IPS-NIHi7 (cell line): ENCODE data around the gene ARPC5.

Source experiments
- DNase-seq: peaks from one replicate; pipeline ENCODE4 v3.0.0; 2012; ENCODE audit warnings: mixed read lengths; ENCODE audit errors: extremely low spot score

ARPC5 gene

DNA sequence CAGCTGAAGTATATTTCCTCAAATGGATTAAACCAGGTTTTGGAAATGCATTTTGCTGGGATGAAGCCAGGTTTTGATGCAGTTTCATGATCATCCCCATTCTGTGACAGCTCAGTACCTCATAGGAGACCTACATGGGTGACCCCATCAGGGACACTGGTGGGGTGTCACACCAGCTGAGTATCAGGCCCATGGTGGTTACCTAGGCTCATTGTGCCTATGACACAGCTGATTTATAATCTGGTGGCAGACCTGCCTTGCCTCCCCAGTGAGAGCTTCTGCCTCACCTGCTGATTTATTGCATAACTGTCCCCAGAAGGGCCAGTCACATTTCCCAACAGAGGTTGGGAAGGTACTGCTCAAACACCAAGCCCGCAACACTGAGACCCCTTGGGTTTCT is 49.1 kb downstream of the ARPC5 start:
- no peak for DNase-seq

DNA sequence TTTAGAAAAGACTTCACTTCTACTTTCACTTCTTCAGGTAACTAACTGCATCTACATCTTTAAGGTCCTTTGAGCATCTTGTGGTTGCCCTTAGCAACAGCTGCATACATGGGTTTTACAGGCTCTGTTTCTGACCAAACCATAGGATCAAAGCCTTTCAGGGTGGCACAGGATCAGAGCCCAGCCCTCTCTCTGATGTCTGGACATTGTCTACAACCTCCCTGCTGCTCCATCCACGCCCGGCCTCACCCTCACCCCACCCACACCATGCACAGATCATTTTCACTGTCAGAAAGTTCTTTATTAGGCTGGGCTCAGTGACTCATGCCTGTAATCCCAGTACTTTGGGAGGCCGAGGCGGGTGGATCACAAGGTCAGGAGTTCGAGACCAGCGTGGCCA is 50.5 kb downstream of the ARPC5 start:
- DNase-seq: no peak

DNA sequence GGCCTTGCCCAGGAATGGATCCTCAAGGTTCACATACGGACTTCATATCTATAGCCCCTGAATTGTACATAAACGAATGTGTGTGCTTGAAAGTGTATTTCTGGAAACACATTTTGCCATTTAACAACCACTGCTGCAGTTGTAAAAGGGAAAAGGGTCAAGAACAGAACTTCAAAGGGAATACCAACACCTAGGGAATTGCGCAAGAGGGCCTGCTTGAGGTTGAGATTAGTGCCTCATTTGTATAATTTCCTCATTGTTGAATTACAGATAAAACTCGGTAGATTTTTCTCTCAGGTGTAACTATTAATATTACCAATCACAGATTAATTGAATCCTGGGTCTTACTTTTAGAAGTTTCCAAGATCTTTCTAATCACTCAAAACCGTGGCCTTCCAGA is 51.4 kb downstream of the ARPC5 start:
- DNase-seq: no peak

DNA sequence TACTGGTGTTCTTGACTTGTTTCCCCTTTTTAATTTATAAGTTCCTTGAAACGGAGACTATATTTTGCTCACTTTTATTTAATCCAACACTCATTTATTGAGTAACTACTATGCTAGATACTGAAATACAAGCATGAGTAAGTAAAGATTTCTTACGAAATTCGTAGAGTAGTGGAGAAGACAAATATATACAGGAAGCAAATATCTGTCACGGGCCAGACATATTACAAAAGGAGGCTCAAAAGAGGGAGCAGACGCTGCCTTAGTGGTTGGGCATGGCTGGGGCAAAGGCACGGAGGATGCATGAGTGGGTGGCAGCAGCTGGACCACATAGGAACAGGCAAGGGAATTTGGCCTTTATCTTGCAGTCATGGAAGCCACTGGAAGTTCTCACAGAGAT is 52.1 kb downstream of the ARPC5 start:
- DNase-seq: no peak

DNA sequence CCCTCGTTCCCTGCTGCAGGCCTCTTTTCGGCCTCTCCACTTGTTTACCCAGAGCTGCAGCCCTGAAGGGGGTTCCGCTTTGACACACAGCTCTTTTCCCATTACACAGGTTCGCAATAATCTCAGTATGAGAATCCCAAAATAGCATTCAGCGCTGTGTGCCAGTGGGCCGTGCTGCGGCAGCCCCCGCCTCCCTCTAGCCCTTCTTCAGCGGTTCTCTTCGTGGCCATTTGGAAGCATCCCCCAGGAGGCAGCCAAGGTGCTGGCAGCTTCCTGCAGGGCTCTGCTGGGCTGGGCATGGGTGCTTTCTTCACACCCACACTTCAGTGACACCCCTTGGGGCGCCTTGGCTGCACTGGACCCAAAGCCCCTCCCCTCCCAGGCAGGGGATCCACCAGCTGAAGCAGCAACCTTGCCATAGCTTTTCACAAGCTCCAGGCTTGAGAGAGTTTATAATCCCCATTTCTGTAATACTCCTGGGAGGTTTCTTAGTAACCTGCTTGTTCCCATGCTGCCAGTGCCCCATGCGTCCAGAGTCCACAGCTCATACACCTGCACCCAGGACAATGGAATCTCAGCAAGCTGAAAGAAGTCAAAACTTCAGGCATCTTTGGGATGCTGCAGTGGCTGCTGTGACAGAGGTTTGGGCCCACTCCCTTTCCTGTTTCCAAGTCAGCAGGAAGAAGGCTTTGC is 53.4 kb downstream of the ARPC5 start:
- no peak for DNase-seq

DNA sequence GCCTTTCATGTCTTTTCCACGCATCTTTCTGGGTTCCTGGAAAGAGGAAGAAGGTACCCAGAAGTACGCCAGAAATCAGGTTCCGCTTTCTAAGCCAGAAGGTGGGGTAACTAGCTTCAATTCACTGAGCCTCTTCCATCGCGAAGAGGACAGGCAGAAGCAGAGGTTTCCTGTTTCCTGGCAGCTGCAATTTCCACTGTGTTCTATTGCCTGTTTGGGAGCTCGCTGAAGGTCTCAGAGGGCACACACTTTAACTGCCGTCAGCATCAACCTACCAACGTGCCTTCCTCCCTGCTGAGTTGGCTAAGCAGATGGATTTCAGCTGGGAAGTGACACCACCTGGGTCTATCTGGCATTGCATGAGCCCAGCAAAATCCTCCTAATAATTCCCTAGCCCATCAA is 55.3 kb downstream of the ARPC5 start:
- DNase-seq: peak; percentile 88

DNA sequence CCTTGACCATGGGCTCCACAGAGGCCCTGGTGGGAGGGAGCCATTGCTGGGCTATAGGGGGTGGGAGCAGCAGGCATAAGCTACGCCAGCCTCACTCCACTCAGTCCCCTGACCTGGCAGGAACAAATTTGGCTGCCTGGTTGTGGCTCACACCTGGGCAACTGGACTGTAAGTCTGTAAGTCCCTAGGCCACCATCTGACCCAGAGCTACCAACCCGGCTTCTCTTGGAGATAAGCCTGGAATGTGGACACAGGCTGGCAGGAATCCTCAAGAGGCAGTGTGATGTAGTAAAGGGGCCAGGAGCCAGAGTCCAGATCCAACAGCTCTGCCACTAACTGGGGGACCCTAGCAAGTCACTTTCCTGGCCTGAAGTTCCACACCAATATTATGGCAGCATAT is 56.7 kb downstream of the ARPC5 start:
- no peak for DNase-seq

DNA sequence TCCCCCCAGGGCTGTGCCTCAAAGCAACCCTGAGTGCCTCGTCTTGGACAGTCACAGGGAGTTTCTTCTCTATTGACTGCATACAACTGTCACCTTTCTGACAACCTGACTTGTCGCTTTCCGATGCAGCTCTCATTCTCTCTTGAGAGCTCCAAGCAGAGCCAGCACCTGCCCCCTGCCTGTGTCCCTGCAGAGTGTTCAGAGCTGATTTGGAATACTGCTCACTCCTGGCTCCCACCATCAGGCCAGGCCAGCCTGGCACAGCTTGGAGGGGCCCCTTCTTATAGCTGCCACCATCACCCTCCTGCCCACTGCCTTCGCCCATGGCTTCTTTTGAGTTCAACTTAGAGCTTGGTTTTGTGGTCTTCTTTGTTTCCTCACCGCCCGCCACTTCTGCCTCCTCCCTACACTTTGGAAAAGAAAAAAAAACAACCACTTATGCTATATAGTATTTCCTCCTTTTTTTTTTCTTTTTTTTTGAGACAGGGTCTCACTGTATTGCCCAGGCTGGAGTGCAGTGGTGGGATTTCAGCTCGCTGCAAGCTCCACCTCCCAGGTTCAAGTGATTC is 57.6 kb downstream of the ARPC5 start:
- no peak for DNase-seq

DNA sequence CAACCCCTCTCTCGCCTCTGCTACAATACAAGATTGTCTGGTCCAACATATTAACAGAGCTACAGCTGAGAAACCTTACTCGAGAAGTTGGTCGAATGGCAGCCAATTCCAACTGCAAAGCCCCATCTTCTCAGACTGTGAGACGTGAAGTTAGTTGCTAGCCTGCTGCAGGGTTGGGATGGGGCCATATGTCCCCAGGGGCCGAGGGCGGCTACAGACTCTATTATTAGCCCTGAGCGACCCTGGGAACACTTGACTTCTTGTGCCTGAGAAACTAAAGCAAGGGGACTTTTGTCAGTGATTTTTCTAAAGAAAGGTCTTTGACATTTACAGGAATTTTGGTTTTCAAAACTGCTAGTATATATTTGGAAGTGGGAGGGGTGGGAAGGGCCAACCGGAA is 59.0 kb downstream of the ARPC5 start:
- no peak for DNase-seq

DNA sequence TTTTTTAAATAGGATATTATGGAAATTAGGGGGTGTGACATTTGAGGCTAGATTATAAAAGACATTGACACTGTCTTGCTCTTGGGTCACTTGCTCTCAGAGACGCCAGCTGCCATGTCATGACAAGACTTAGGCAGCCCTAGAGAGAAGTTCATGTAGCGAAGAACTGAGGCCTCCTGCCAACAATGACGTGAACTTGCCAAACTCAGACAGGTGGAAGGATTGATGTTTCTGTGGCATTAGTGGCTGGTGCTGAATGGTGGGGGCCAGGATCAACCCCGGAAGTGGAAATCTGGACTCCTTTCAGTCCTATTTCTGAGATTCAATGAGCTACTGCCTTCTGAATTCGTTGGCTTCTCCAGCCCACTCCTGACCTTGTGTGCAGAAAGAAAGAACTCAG is 60.0 kb downstream of the ARPC5 start:
- DNase-seq: no peak

DNA sequence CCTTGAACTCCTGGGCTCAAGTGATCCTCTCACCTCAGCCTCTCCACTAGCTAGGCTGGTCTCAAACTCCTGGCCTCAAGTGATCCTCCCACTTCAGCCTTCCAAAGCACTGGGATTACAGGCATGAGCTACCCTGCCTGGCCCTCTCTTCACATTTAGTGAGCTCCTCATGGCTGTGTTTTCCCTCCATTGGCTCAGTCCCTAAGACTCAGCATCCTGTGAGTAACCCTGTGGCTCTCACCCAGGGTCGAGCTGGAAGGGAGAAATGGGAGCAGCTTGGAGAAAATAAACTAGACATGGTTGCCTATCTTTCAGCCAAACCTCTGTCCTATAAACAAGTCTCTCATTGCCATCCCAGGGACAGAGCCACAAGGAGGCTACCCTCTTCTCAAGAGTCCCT is 62.9 kb downstream of the ARPC5 start:
- DNase-seq: no peak

DNA sequence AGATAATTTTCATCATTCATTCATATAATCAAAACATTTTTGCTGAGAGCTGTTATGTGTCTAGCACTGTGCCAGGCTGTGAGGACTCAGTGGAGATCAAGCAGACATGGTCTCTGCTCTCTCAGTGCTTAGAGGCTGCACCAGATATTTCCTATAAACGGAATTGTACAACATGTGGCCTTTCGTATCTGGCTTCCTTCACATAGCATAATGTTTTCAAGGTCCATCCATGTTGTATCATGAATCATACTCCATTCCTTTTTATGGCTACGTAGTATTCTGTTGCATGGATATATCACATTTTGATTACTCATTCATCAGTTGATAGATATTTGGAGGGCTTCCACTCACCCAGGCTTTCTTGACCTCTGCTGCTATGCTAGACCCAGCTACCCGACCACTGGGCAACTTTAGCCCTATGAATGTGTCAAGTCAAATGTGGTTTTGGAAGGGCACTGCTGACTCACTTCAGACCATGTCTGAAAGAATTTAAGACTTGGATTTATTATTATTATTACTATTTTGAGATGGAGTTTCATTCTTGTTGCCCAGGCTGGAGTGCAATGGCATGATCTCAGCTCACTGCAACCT is 63.8 kb downstream of the ARPC5 start:
- no peak for DNase-seq
